Adrenal gland (tissue), 12 donors: ENCODE measurements around the gene EXOC3L4. TPM values are rescaled to one million over a fixed set of nuclear protein-coding genes. Genes with fewer than 3 reads are reported as not detected.
A peak's percentile ranks its signal among the peaks of the same experiment; 100 is the strongest.

ENCODE experiments used
- DNase-seq, 7 donors: peaks; one replicate each; pipeline ENCODE4 v3.0.0-alpha.2; 2019 to 2020
- H3K27ac ChIP-seq, 5 donors: fragments of 200-600 bp; sonication (generic) in 4 of 5; 1 replicate in 3 of 5; 2 replicates in 2 of 5; pipeline versions ENCODE4 v1.5.1 to v1.8.0; 2016 to 2020; ENCODE audit warnings: mild to moderate bottlenecking in 1 of 5
- H3K27me3 ChIP-seq: fragments of 200-600 bp; 2 replicates; pipeline ENCODE4 v1.8.0; 2021
- H3K36me3 ChIP-seq, 2 donors: fragments of 200-600 bp; replicated peaks in 1 of 2; 1 replicate in 1 of 2; 2 replicates in 1 of 2; pipeline versions ENCODE4 v1.5.1 to v1.8.0; 2018 to 2022
- H3K4me1 ChIP-seq, 2 donors: fragments of 200-600 bp; replicated peaks in 1 of 2; 1 replicate in 1 of 2; 2 replicates in 1 of 2; pipeline versions ENCODE4 v1.5.1 to v1.8.0; 2018 to 2021
- H3K4me3 ChIP-seq, 4 donors: fragments of 200-600 bp; sonication (generic) in 3 of 4; one replicate each; pipeline ENCODE4 v1.5.1; 2016 to 2018
- H3K9me3 ChIP-seq, 3 donors: fragments of 200-600 bp; sonication (generic) in 1 of 3; replicated peaks in 1 of 3; 1 replicate in 2 of 3; 2 replicates in 1 of 3; pipeline versions ENCODE4 v1.5.1 to v1.8.0; 2016 to 2021
- CTCF ChIP-seq, 6 experiments: fragments of 450-650 bp in 4 of 6; fragments of 200-600 bp in 2 of 6; sonication (generic) in 1 of 6; IDR thresholded peaks; 1 replicate in 5 of 6; 2 replicates in 1 of 6; pipeline versions ENCODE4 v1.5.1 to v1.8.0; 2016 to 2021; ENCODE audit warnings: antibody characterized with exemption in 6 of 6, mild to moderate bottlenecking in 2 of 6, moderate library complexity in 1 of 6
- POLR2A ChIP-seq, 2 donors: fragments of 450-650 bp; IDR thresholded peaks; one replicate each; pipeline ENCODE4 v1.6.1; 2017; ENCODE audit warnings: antibody characterized with exemption in 2 of 2, mild to moderate bottlenecking in 2 of 2, moderate library complexity in 1 of 2
- WGBS, 4 donors: extraction: QIAGEN DNeasy Blood & Tissue Kit in 2 of 4; methylation state at CpG; one replicate each; pipeline versions ENCODE4 v1.1.5 to v1.1.7; 2013 to 2017; 5-methylcytosine and 5-hydroxymethylcytosine counted together
- intact Hi-C, 2 donors: fragments of 100-400 bp; cut with DNase I; formaldehyde crosslinking; loops; one replicate each; pipeline versions ENCODE4 v1.14.1 to v1.15.0; 2022 to 2023
- polyA plus RNA-seq, 3 donors: library from polyadenylated mRNA; stranded (reverse); fragments of 200-250 nt in 2 of 3; fragments of 350-450 nt in 1 of 3; fragmentation: Illumina TruSeq in 1 of 3; extraction: RNeasy Lipid Tissue Mini Kit (QIAGEN cat#74804) in 1 of 3; gene quantifications; one replicate each; pipeline ENCODE4 v1.2.3, GENCODE V29; 2013 to 2014
- total RNA-seq, 9 donors: library from RNA; depleted of rRNA in 4 of 9; stranded (reverse); fragments of >200 nt in 4 of 9; fragments of 120-200 nt in 1 of 9; fragmentation: NEBNext Ultra II Directional in 1 of 9; extraction: Animal tissue kit (Norgen Biotek cat#: 25700) in 1 of 9; gene quantifications; one replicate each; pipeline versions ENCODE4 v1.1.0 to v1.2.4, GENCODE V29; 2013 to 2023
- donor health status: healthy with polysubstance abuse.
- donor health status: Bipolar disorder and iron deficiency.
- donor health status: DM: yes; HTN: yes; CAD: no.
- donor health status: DM: no; HTN: no; CAD: no.
- donor health status: DM: no; HTN: no; CAD: no.
- donor health status: DM: yes; HTN: yes; CAD: no.

EXOC3L4 gene
- total and polyA plus RNA-seq, 12 donors = 0.12 to 4.3 (median 1.6) TPM; not detected in 1

GRCh38 chr14:103138301-103139131 is 44.0 kb downstream of the EXOC3L4 start:
- Histone ChIP-seq H3K27me3 (no peaks in the 10 kb centered on the region), H3K4me3 (no peak overlapping the region), H3K27ac (peak overlapping the region in 1 of 5 donors; percentile 21), H3K36me3 (peaks cover 0 to 26% of the 10 kb centered on the region in 2 donors), H3K9me3 (no peaks in the 10 kb centered on the region), H3K4me1 (peaks cover 6 to 16% of the 10 kb centered on the region in 2 donors)
- no peak for DNase-seq
- intact Hi-C loops = no loop called here
- 41 to 49% (median 48%) methylated on average over 18 to 66 of the region's 66 CpGs for WGBS, 4 donors
- TF ChIP-seq POLR2A (IDR thresholded peaks at IDR 0.05) = no peak
- TF ChIP-seq CTCF (IDR thresholded peaks at IDR 0.05) = no peak

- H3K27ac ChIP-seq = no peak overlapping the region
- peaks cover 0 to 17% of the 10 kb centered on the region in 2 donors for H3K36me3 ChIP-seq
- peaks cover 6 to 16% of the 10 kb centered on the region in 2 donors for H3K4me1 ChIP-seq
- H3K27me3 ChIP-seq = no peaks in the 10 kb centered on the region
- H3K9me3 ChIP-seq = no peaks in the 10 kb centered on the region
- no peak for TF ChIP-seq POLR2A (IDR thresholded peaks at IDR 0.05)
- TF ChIP-seq CTCF (IDR thresholded peaks at IDR 0.05) = no peak
- intact Hi-C loops = loop anchor here in 1 of 2 donors (2.0 kb wide), 1 partner anchor 35 kb away; no protein-coding TSS in a partner anchor
- no peak for DNase-seq
- WGBS, 4 donors = 68 to 84% (median 76%) methylated on average over 29 of the region's 29 CpGs
- H3K4me3 ChIP-seq = no peak overlapping the region
Observed at GRCh38 chr14:103139132-103140025, 44.9 kb downstream of the EXOC3L4 start.

- Histone ChIP-seq H3K27me3 (no peaks in the 10 kb centered on the region), H3K27ac (no peak overlapping the region), H3K4me3 (no peak overlapping the region), H3K9me3 (no peaks in the 10 kb centered on the region), H3K36me3 (peaks cover 0 to 7% of the 10 kb centered on the region in 2 donors), H3K4me1 (peaks cover 6 to 12% of the 10 kb centered on the region in 2 donors)
- WGBS, 4 donors = 48 to 70% (median 51%) methylated on average over 10 to 12 of the region's 12 CpGs
- intact Hi-C loops = loop anchor here in 1 of 2 donors (2.0 kb wide), 1 partner anchor 36 kb away; no protein-coding TSS in a partner anchor
- TF ChIP-seq CTCF (IDR thresholded peaks at IDR 0.05) = no peak
- TF ChIP-seq POLR2A (IDR thresholded peaks at IDR 0.05) = no peak
- no peak for DNase-seq
Observed at GRCh38 chr14:103140316-103141109, 46.0 kb downstream of the EXOC3L4 start.
